ENCODE results near the gene TNXB.
"Not testable (repeated sequence)": the region's sequence is repeated elsewhere in the genome, so short reads cannot be mapped to it uniquely, and the experiment has no call there.

GRCh38 chr6:32022100-32022499 lies 87.0 kb downstream of the TNXB start:
- not testable (repeated sequence) for TF ChIP-seq CTCF, POLR2A (IDR thresholded peaks at IDR 0.05)
